ENCODE results near the gene C11orf98.

The C11orf98 gene

GRCh38 chr11:62615521-62615920 lies 49.5 kb downstream of the C11orf98 start:
- no peak for ATAC-seq
- no peak for TF ChIP-seq BACH2 (CRISPR knock-in tag; IDR thresholded peaks at IDR 0.05; ENCODE audit: borderline replicate concordance)
- TF ChIP-seq CSDC2 (CRISPR knock-in tag; IDR thresholded peaks at IDR 0.05), result no peak
- TF ChIP-seq TCF4 (CRISPR knock-in tag; IDR thresholded peaks at IDR 0.05; ENCODE audit: borderline replicate concordance), result no peak
- TF ChIP-seq PATZ1 (CRISPR knock-in tag; IDR thresholded peaks at IDR 0.05; ENCODE audit: borderline replicate concordance), result no peak
- no peak for TF ChIP-seq ISL1 (CRISPR knock-in tag; IDR thresholded peaks at IDR 0.05)
- no peak for TF ChIP-seq ZNF70 (CRISPR knock-in tag; IDR thresholded peaks at IDR 0.05)
- no peak for TF ChIP-seq TOX (CRISPR knock-in tag; IDR thresholded peaks at IDR 0.05; ENCODE audit: borderline replicate concordance)
- TF ChIP-seq CSRNP3 (CRISPR knock-in tag; IDR thresholded peaks at IDR 0.05), result no peak
- no peak for TF ChIP-seq ARNTL (CRISPR knock-in tag; IDR thresholded peaks at IDR 0.05; ENCODE audit: borderline replicate concordance, low read depth)

- no peak for ATAC-seq
Measured at GRCh38 chr11:62614275-62614674, 50.7 kb downstream of the C11orf98 start.

GRCh38 chr11:62613291-62613778 lies 51.7 kb downstream of the C11orf98 start:
- peak; percentile 41 for ATAC-seq
- TF ChIP-seq TOX (CRISPR knock-in tag; IDR thresholded peaks at IDR 0.05; ENCODE audit: borderline replicate concordance) (no peak), ZNF70 (CRISPR knock-in tag; IDR thresholded peaks at IDR 0.05) (no peak), ZC3H10 (CRISPR knock-in tag; IDR thresholded peaks at IDR 0.05) (no peak), PATZ1 (CRISPR knock-in tag; IDR thresholded peaks at IDR 0.05; ENCODE audit: borderline replicate concordance) (no peak)

More at GRCh38 chr11:62614275-62614674, 50.7 kb downstream of the C11orf98 start:
- no peak for TF ChIP-seq TOX (CRISPR knock-in tag; IDR thresholded peaks at IDR 0.05; ENCODE audit: borderline replicate concordance)
- TF ChIP-seq CSDC2 (CRISPR knock-in tag; IDR thresholded peaks at IDR 0.05), result no peak
